Choroid plexus epithelial cell (primary cell): ENCODE measurements around the gene FKBP1B.

Source experiments
- DNase-seq: peaks from one replicate; pipeline ENCODE4 v3.0.0-alpha.2; 2010; ENCODE audit warnings: low read depth
- H3K4me3 ChIP-seq: 2 replicates; pipeline ENCODE4 v1.5.1; 2011; ENCODE audit warnings: low read depth, mild to moderate bottlenecking, control low read depth, low read length, moderate library complexity
- TF ChIP-seq, protein P1 (sequence below): conservative IDR thresholded peaks from 2 replicates; pipeline ENCODE4 v1.5.1; 2011; ENCODE audit warnings: low read depth, mild to moderate bottlenecking, control low read depth, inconsistent platforms, low read length, moderate library complexity

The FKBP1B gene

GRCh38 chr2:24075259-24075658 lies 25.7 kb downstream of the FKBP1B start:
- DNase-seq: peak; percentile 9
- TF ChIP-seq, protein P1, sequence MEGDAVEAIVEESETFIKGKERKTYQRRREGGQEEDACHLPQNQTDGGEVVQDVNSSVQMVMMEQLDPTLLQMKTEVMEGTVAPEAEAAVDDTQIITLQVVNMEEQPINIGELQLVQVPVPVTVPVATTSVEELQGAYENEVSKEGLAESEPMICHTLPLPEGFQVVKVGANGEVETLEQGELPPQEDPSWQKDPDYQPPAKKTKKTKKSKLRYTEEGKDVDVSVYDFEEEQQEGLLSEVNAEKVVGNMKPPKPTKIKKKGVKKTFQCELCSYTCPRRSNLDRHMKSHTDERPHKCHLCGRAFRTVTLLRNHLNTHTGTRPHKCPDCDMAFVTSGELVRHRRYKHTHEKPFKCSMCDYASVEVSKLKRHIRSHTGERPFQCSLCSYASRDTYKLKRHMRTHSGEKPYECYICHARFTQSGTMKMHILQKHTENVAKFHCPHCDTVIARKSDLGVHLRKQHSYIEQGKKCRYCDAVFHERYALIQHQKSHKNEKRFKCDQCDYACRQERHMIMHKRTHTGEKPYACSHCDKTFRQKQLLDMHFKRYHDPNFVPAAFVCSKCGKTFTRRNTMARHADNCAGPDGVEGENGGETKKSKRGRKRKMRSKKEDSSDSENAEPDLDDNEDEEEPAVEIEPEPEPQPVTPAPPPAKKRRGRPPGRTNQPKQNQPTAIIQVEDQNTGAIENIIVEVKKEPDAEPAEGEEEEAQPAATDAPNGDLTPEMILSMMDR: no peak
- H3K4me3 ChIP-seq: peak overlapping the region; percentile 78

DNA sequence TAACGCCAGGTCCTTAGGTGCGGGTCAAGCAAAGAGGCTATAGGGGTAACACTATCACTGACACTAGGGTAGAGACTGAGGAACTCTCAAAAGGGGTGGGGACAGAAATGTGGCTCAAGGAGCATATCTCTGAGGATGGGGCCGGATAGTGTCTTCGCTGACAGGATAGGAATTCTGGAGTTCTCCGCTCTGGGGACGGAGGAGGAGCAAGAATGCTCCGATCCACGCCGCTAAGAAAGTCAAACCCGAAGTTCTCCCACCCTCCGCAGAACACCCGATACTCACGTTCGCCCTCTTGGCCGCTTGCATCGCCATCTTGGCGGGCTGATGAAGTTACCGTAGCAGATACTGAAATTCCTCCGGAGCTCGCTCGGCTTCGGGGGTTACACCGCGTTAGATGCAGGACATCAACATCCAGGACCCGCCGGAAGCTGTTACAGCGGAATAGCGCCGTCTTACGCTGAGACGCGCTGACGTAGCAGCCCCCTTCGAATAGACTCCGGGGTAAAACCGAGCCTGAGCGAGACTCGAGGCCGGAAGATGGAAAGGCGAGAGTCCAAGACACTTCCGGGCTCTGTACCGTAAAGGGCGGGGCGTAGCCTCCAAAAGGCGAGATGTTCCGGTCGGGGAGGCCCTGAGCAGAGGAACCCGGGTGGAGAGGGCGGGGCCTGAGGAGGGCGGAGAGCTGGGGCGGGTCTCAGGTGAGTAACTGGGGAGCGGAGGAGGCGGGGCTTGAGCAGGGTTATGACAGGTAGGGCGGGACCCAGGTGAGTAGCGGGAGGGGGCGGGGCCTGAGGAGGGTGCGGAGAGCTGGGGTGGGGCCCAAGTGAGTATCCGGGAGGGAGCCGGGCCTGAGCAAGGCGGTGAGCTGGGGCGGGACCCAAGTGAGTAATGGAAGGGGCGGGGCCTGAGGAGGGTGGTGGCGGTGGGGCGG lies 26.6 kb downstream of the FKBP1B start, which contains the start of gene SF3B6:
Gene SF3B6 (minus strand): TSS at position 412 of the 934 bp plus-strand sequence. CDS start 97 bp downstream, at position 315.
- TF ChIP-seq, protein P1: no peak
- peak within 1 kb of the TSS; percentile 78 for H3K4me3 ChIP-seq
- peak; percentile 99 for DNase-seq

DNA sequence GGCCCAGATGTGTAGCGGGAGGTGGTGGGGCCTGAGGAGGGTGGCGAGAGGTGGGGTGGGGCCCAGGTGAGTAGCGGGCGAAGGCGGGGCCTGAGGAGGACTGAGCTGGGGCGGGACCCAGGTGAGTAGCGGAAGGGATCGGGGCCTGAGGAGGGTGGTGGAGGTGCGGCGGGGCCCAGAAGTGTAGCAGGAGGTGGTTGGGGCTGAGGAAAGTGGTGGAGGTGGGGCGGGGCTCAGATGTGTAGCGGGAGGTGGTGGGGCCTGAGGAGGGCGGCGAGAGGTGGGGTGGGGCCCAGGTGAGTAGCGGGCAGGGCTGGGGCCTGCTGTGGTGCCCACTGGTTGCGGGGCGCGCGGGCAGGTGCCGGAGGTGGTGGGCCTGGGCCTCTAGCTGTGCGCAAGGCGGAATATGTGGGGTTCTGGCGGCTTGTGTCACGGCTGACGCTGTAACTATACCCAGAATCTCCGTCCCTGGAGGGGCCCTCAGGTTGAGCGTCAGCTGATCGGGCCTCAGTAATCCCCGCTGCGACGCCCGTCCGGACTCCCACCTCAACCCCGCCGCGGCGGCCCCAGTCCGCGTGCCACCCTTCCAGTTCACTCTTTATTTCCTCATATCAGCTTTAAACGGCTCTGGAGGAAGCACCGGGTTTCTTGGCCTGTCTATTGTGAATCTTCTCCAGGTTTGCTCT lies 27.5 kb downstream of the FKBP1B start:
- DNase-seq: peak; percentile 33
- TF ChIP-seq, protein P1: no peak
- H3K4me3 ChIP-seq: peak overlapping the region; percentile 78

DNA sequence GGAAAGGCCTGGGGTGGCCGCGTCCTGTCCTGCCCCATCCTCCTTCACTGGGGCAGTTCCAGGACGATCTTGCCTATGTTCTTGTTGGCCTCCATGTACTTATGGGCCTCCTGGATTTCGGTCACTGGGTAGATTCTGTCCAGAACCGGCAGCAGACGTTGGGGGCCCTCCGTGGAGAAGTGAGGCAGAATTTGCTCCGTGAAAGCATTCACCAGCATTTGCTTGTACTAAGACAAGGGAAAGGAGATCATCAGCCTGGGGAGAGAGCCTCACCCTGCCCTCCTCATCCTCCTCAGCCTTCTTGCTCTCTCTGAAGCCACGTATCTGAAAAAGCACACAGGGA lies 28.0 kb downstream of the FKBP1B start:
- DNase-seq: no peak
- TF ChIP-seq, protein P1: no peak
- H3K4me3 ChIP-seq: peak overlapping the region; percentile 78

DNA sequence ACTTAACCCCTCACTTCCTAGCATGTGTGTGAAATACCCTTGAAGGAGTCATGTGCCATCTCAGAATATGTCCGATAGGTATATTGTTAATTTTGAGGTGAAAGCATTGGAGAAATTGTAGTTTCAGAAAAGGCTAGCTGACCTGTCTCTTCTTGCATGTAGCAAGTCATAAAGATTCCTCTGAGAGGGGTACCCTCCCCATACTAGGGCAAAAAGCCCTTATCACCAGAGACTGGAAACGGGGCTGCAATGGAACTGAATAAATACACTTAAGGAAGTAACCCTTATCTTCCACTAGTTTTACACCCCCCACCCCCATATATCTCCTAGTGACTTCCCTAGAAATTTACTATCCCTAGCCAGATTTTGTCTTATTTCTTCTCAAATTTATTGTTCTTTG lies 28.3 kb downstream of the FKBP1B start:
- H3K4me3 ChIP-seq: peak overlapping the region; percentile 78
- DNase-seq: no peak
- TF ChIP-seq, protein P1: no peak

- TF ChIP-seq, protein P1: no peak
- H3K4me3 ChIP-seq: no peak overlapping the region
- no peak for DNase-seq
Observed at GRCh38 chr2:24080701-24081100, 31.2 kb downstream of the FKBP1B start.
